ENCODE data around the gene C19orf81.

GRCh38 chr19:50670102-50670380, 20.8 kb downstream of the C19orf81 start:
- no peak for TF ChIP-seq BCL11A (IDR thresholded peaks at IDR 0.05; ENCODE audit: low read depth in 2 of 2, low read length in 2 of 2)
- TF ChIP-seq, protein P1, sequence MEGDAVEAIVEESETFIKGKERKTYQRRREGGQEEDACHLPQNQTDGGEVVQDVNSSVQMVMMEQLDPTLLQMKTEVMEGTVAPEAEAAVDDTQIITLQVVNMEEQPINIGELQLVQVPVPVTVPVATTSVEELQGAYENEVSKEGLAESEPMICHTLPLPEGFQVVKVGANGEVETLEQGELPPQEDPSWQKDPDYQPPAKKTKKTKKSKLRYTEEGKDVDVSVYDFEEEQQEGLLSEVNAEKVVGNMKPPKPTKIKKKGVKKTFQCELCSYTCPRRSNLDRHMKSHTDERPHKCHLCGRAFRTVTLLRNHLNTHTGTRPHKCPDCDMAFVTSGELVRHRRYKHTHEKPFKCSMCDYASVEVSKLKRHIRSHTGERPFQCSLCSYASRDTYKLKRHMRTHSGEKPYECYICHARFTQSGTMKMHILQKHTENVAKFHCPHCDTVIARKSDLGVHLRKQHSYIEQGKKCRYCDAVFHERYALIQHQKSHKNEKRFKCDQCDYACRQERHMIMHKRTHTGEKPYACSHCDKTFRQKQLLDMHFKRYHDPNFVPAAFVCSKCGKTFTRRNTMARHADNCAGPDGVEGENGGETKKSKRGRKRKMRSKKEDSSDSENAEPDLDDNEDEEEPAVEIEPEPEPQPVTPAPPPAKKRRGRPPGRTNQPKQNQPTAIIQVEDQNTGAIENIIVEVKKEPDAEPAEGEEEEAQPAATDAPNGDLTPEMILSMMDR (IDR thresholded peaks at IDR 0.05; ENCODE audit: control extremely low read depth in 1 of 3, insufficient read depth in 1 of 3, low read depth in 1 of 3, low read length in 3 of 3), result no peak
- TF ChIP-seq GABPA (IDR thresholded peaks at IDR 0.05; ENCODE audit: borderline replicate concordance, insufficient read depth, low read length), result no peak
- no peak for TF ChIP-seq BACH1 (IDR thresholded peaks at IDR 0.05; ENCODE audit: low read length)
- TF ChIP-seq CHD2 (IDR thresholded peaks at IDR 0.05; ENCODE audit: low read length), result no peak
- TF ChIP-seq RBBP5 (IDR thresholded peaks at IDR 0.05; ENCODE audit: borderline replicate concordance, low read depth, low read length), result no peak
- no peak for TF ChIP-seq POLR2AphosphoS5 (IDR thresholded peaks at IDR 0.05; ENCODE audit: low read depth, low read length)
- TF ChIP-seq SUZ12 (IDR thresholded peaks at IDR 0.05; ENCODE audit: low read length), result no peak
- TF ChIP-seq TCF12 (IDR thresholded peaks at IDR 0.05; ENCODE audit: low read depth, low read length), result no peak
